K562 (cell line): ENCODE data around the gene PBX1.

Experiments used
- BDP1 ChIP-seq: IDR thresholded peaks from 3 replicates; pipeline ENCODE4 v1.6.1; 2011; ENCODE audit not compliant: insufficient read length, insufficient read depth
- CTCF ChIP-seq, 3 experiments: IDR thresholded peaks in 2 of 3; conservative IDR thresholded peaks in 1 of 3; 2 replicates each; pipeline ENCODE4 v1.5.1; 2011 to 2012; ENCODE audit warnings: low read length in 3 of 3, mild to moderate bottlenecking in 3 of 3, control low read depth in 2 of 3, improper control_type of control experiment in 1 of 3, inconsistent platforms in 1 of 3, low read depth in 1 of 3, mixed read lengths in 1 of 3, moderate library complexity in 1 of 3; ENCODE audit not compliant: insufficient read depth in 2 of 3
- RCOR1 ChIP-seq, 2 experiments: IDR thresholded peaks; 2 replicates each; pipeline ENCODE4 v1.6.1; 2012; ENCODE audit warnings: low read depth in 2 of 2, low read length in 2 of 2, borderline replicate concordance in 1 of 2, improper control_type of control experiment in 1 of 2
- ZNF133 ChIP-seq: fragments of 250-450 bp; sonication (Bioruptor Pico); IDR thresholded peaks from 2 replicates; pipeline ENCODE4 v1.4.0; 2020; ENCODE audit warnings: mild to moderate bottlenecking
- ZNF274 ChIP-seq: IDR thresholded peaks from 2 replicates; pipeline ENCODE4 v1.6.1; 2011; ENCODE audit warnings: low read depth, mild to moderate bottlenecking, low read length, moderate library complexity, borderline replicate concordance
- ZNF589 ChIP-seq: fragments of 200-800 bp; sonication (Bioruptor generic); IDR thresholded peaks from 2 replicates; pipeline ENCODE4 v1.6.1; 2016; ENCODE audit warnings: low read depth, missing genetic modification characterization, missing compliant biosample characterization
- ZNF707 ChIP-seq: fragments of 250-450 bp; sonication (Bioruptor Pico); conservative IDR thresholded peaks from 2 replicates; pipeline ENCODE4 v1.8.0; 2022; ENCODE audit warnings: inconsistent platforms, mild to moderate bottlenecking, moderate library complexity

- TF ChIP-seq ZNF133 (no peak), ZNF589 (no peak), ZNF274 (no peak), BDP1 (no peak), ZNF707 (CRISPR knock-in tag) (no peak), CTCF (IDR thresholded peaks at IDR 0.05 in 2 of 3, conservative IDR thresholded peaks at IDR 0.05 in 1 of 3; ENCODE audit: insufficient read depth in 2 of 3, low read depth in 1 of 3, low read length in 3 of 3) (no peak), RCOR1 (IDR thresholded peaks at IDR 0.05; ENCODE audit: borderline replicate concordance in 1 of 2, low read depth in 2 of 2, low read length in 2 of 2) (no peak)
Measured at GRCh38 chr1:164670026-164670425, 111.0 kb downstream of the PBX1 start.
